Heart left ventricle (tissue), 16 donors: ENCODE data around the gene ERCC1. TPM values are rescaled to one million over a fixed set of nuclear protein-coding genes. Genes with fewer than 3 reads are reported as not detected.

Source experiments
- ATAC-seq, 4 donors: fragments of 200-7000 bp; cut with Tn5 transposase; one replicate each; pipeline ENCODE4 v1.9.1; 2020 to 2022; ENCODE audit warnings: moderate library complexity in 4 of 4, mild to moderate bottlenecking in 3 of 4, moderate number of reproducible peaks in 1 of 4
- DNase-seq, 5 donors: peaks; one replicate each; pipeline ENCODE4 v3.0.0-alpha.2; 2020
- H3K27ac ChIP-seq, 12 donors: fragments of 200-600 bp; sonication (generic) in 4 of 12; one replicate each; pipeline versions ENCODE4 v1.5.0 to v1.8.0; 2016 to 2022; ENCODE audit warnings: mild to moderate bottlenecking in 2 of 12
- H3K27me3 ChIP-seq, 9 donors: fragments of 200-600 bp; sonication (generic) in 2 of 9; one replicate each; pipeline versions ENCODE4 v1.5.1 to v1.8.0; 2016 to 2022; ENCODE audit warnings: mild to moderate bottlenecking in 3 of 9
- H3K36me3 ChIP-seq, 9 donors: fragments of 200-600 bp; sonication (generic) in 2 of 9; one replicate each; pipeline versions ENCODE4 v1.5.0 to v1.8.0; 2018 to 2022; ENCODE audit warnings: mild to moderate bottlenecking in 2 of 9
- H3K4me1 ChIP-seq, 12 donors: fragments of 200-600 bp; sonication (generic) in 4 of 12; one replicate each; pipeline versions ENCODE4 v1.5.0 to v1.8.0; 2016 to 2022; ENCODE audit warnings: mild to moderate bottlenecking in 3 of 12
- H3K4me3 ChIP-seq, 12 donors: fragments of 200-600 bp; sonication (generic) in 4 of 12; one replicate each; pipeline versions ENCODE4 v1.5.0 to v1.8.0; 2017 to 2022; ENCODE audit warnings: mild to moderate bottlenecking in 9 of 12, moderate library complexity in 4 of 12
- H3K9me3 ChIP-seq, 12 donors: fragments of 200-600 bp; sonication (generic) in 4 of 12; one replicate each; pipeline versions ENCODE4 v1.5.0 to v1.8.0; 2016 to 2022; ENCODE audit warnings: mild to moderate bottlenecking in 1 of 12
- POLR2A ChIP-seq, 2 donors: fragments of 450-650 bp; IDR thresholded peaks; one replicate each; pipeline ENCODE4 v1.6.1; 2017; ENCODE audit warnings: antibody characterized with exemption in 2 of 2, mild to moderate bottlenecking in 2 of 2, moderate library complexity in 2 of 2
- WGBS, 4 donors: extraction: QIAGEN DNeasy Blood & Tissue Kit in 2 of 4; methylation state at CpG; one replicate each; pipeline versions ENCODE4 v1.1.5 to v1.1.7; 2013 to 2018; 5-methylcytosine and 5-hydroxymethylcytosine counted together
- intact Hi-C, 10 donors: fragments of 100-400 bp; cut with DNase I; formaldehyde crosslinking; loops; one replicate each; pipeline versions ENCODE4 v1.11.1 to v1.14.2; 2022
- polyA plus RNA-seq, 2 donors: library from polyadenylated mRNA; stranded (reverse); fragments of 200-250 nt; gene quantifications; one replicate each; pipeline ENCODE4 v1.2.3, GENCODE V29; 2013
- total RNA-seq, 9 donors: library from RNA; depleted of rRNA in 2 of 9; stranded (reverse); fragments of >200 nt in 2 of 9; fragmentation: NEBNext Ultra II Directional in 3 of 9; extraction: Animal tissue kit (Norgen Biotek cat#: 25700) in 3 of 9; gene quantifications; one replicate each; pipeline versions ENCODE4 v1.1.0 to v1.2.4, GENCODE V29; 2016 to 2023
- TF ChIP-seq, protein P1 (sequence below), 12 donors: fragments of 200-600 bp; sonication (generic) in 4 of 12; IDR thresholded peaks; one replicate each; pipeline versions ENCODE4 v1.5.0 to v1.8.0; 2018 to 2022; ENCODE audit warnings: antibody characterized with exemption in 12 of 12, mild to moderate bottlenecking in 5 of 12
- donor health status: ischemic (EF 13 %, LVEDD 7.1; RV severe dilation, severe dysfunction).
- donor health status: healthy with polysubstance abuse.
- donor health status: DM: no; HTN: yes; CAD: no.
- donor health status: DM: no; HTN: no; CAD: no.
- donor health status: ischemic (EF 25% LVEDD 6.9; RV normal size, moderate dysfunction).
- donor health status: ischemic (EF 25% LVEDD 5.7; RV mildly dilated, moderate dysfunction).
- donor health status: healthy.
- donor health status: DM: yes; HTN: yes; CAD: no.
- donor health status: ischemic (EF 35%, LVEDD 5.7; RV mildly dilated, moderate dysfunction).
- donor health status: nonischemic (EF 11% LVEDD 7.7; RV severe dilation, severe dysfunction).
- donor health status: DM: yes; HTN: yes; CAD: no.
- donor health status: PGD.
- donor health status: ischemic (EF 29% LVEDD 5.4; RV normal size, mild dysfunction).
- donor health status: nonischemic (EF 23%, LVEDD 6.1; RV moderate dilation, normal function).

ERCC1 gene
- total and polyA plus RNA-seq, 11 donors, result 104 to 294 (median 121) TPM

- DNase-seq (no peak), ATAC-seq (peak in 3 of 4 donors; percentile 47 to 68 (median 52))
- TF ChIP-seq POLR2A (IDR thresholded peaks at IDR 0.05), result no peak
- TF ChIP-seq, protein P1, sequence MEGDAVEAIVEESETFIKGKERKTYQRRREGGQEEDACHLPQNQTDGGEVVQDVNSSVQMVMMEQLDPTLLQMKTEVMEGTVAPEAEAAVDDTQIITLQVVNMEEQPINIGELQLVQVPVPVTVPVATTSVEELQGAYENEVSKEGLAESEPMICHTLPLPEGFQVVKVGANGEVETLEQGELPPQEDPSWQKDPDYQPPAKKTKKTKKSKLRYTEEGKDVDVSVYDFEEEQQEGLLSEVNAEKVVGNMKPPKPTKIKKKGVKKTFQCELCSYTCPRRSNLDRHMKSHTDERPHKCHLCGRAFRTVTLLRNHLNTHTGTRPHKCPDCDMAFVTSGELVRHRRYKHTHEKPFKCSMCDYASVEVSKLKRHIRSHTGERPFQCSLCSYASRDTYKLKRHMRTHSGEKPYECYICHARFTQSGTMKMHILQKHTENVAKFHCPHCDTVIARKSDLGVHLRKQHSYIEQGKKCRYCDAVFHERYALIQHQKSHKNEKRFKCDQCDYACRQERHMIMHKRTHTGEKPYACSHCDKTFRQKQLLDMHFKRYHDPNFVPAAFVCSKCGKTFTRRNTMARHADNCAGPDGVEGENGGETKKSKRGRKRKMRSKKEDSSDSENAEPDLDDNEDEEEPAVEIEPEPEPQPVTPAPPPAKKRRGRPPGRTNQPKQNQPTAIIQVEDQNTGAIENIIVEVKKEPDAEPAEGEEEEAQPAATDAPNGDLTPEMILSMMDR (IDR thresholded peaks at IDR 0.05), result no peak
- Histone ChIP-seq H3K4me1 (peaks cover 0 to 14% (median 9%) of the 10 kb centered on the region in 12 donors), H3K36me3 (peaks cover 0 to 16% (median 0%) of the 10 kb centered on the region in 9 donors), H3K27me3 (peaks cover 0 to 24% (median 14%) of the 10 kb centered on the region in 9 donors), H3K4me3 (no peak overlapping the region), H3K9me3 (no peaks in the 10 kb centered on the region), H3K27ac (no peak overlapping the region)
- 13 to 61% (median 15%) methylated on average over 14 to 75 of the region's 75 CpGs for WGBS, 4 donors
- intact Hi-C loops, result no loop called here
These were observed 38.1 kb downstream of the ERCC1 start for GRCh38 chr19:45385392-45386221.

GRCh38 chr19:45382426-45382825 is 41.3 kb downstream of the ERCC1 start:
- H3K27ac ChIP-seq, result no peak overlapping the region
- 80 to 94% (median 90%) methylated on average over 27 to 29 of the region's 29 CpGs for WGBS, 4 donors
- peaks cover 0 to 14% (median 9%) of the 10 kb centered on the region in 12 donors for H3K4me1 ChIP-seq
- ATAC-seq (peak in 1 of 4 donors; percentile 19), DNase-seq (no peak)
- H3K4me3 ChIP-seq, result no peak overlapping the region
- TF ChIP-seq POLR2A (IDR thresholded peaks at IDR 0.05), result no peak
- TF ChIP-seq, protein P1 (IDR thresholded peaks at IDR 0.05), result no peak
- H3K36me3 ChIP-seq, result peaks cover 0 to 26% (median 4%) of the 10 kb centered on the region in 9 donors
- intact Hi-C loops, result no loop called here
- no peaks in the 10 kb centered on the region for H3K9me3 ChIP-seq
- H3K27me3 ChIP-seq, result peaks cover 0 to 24% (median 14%) of the 10 kb centered on the region in 9 donors

DNA sequence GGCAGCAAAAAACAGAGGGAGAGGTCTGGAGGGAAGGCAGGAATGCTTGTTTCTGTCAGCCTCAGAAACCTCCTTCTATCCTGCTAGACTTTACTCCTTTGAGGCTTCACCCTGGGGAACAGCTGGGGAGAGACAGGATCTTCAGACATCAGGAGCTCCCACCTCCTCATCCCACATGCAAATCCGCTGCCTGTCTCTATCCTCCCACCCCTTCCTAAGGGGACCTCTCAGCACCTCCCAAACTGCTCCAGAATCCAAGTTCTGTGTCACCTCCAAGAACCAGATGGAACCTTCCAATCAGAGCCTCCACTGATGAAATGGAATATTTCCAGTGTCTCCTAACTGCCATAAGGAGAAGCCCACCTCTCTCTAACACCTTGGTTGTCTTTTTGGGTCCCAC is 43.6 kb downstream of the ERCC1 start:
- WGBS, 4 donors, result 72 to 89% (median 80%) methylated on average over 1 of the region's 1 CpG
- Histone ChIP-seq H3K27me3 (peaks cover 0 to 11% (median 7%) of the 10 kb centered on the region in 9 donors), H3K4me1 (peaks cover 0 to 9% (median 0%) of the 10 kb centered on the region in 12 donors), H3K4me3 (no peak overlapping the region), H3K27ac (no peak overlapping the region), H3K36me3 (peaks cover 0 to 26% (median 4%) of the 10 kb centered on the region in 9 donors), H3K9me3 (no peaks in the 10 kb centered on the region)
- no peak for DNase-seq
- no peak for ATAC-seq
- intact Hi-C loops, result no loop called here
- TF ChIP-seq POLR2A (IDR thresholded peaks at IDR 0.05), result no peak
- TF ChIP-seq, protein P1 (IDR thresholded peaks at IDR 0.05), result no peak

GRCh38 chr19:45376045-45376724 is 47.5 kb downstream of the ERCC1 start:
- ATAC-seq (peak; percentile 42 to 78 (median 65)), DNase-seq (peak in 4 of 5 donors; percentile 59 to 66 (median 60))
- Histone ChIP-seq H3K27me3 (no peaks in the 10 kb centered on the region), H3K4me3 (no peak overlapping the region), H3K4me1 (peaks cover 0 to 11% (median 3%) of the 10 kb centered on the region in 12 donors), H3K27ac (peak overlapping the region in 8 of 12 donors; percentile 2 to 61 (median 47)), H3K36me3 (peaks cover 0 to 17% (median 0%) of the 10 kb centered on the region in 9 donors), H3K9me3 (no peaks in the 10 kb centered on the region)
- 15 to 26% (median 20%) methylated on average over 13 of the region's 13 CpGs for WGBS, 4 donors
- TF ChIP-seq POLR2A (IDR thresholded peaks at IDR 0.05), result no peak
- TF ChIP-seq, protein P1 (IDR thresholded peaks at IDR 0.05), result no peak
- intact Hi-C loops, result no loop called here
